RPMI7951 (cell line): Measurements from ENCODE around the gene PLXNA2. TPM values are rescaled to one million over a fixed set of nuclear protein-coding genes. Genes with fewer than 3 reads are reported as not detected.

ENCODE experiments used
- DNase-seq: peaks from one replicate; pipeline ENCODE4 v3.0.0-alpha.2; 2012; ENCODE audit warnings: low read depth
- total RNA-seq: library from RNA; depleted of rRNA; stranded (reverse); fragments of >200 nt; shearing (Covaris generic); gene quantifications from 2 replicates; pipeline ENCODE4 v1.2.3, GENCODE V29; 2014

Gene PLXNA2
- total RNA-seq, 1 experiment from 2014 or later = 9.4 TPM

- no peak for DNase-seq
These were observed 217.2 kb downstream of the PLXNA2 start for GRCh38 chr1:208026880-208027438.

GRCh38 chr1:208025031-208025430 lies 219.2 kb downstream of the PLXNA2 start:
- DNase-seq = peak; percentile 76

- peak; percentile 83 for DNase-seq
These were observed 219.8 kb downstream of the PLXNA2 start for GRCh38 chr1:208024406-208024805.

GRCh38 chr1:208019257-208019656 lies 224.9 kb downstream of the PLXNA2 start:
- DNase-seq = no peak

- no peak for DNase-seq
These were observed 228.9 kb downstream of the PLXNA2 start for GRCh38 chr1:208015255-208015654.

- no peak for DNase-seq
These were observed 231.0 kb downstream of the PLXNA2 start for GRCh38 chr1:208013210-208013609.

GRCh38 chr1:208012721-208013120 lies 231.5 kb downstream of the PLXNA2 start:
- DNase-seq = no peak

GRCh38 chr1:208010487-208011071 lies 233.6 kb downstream of the PLXNA2 start:
- no peak for DNase-seq

- DNase-seq = no peak
These were observed 234.3 kb downstream of the PLXNA2 start for GRCh38 chr1:208009706-208010444.

GRCh38 chr1:208009303-208009702 lies 234.9 kb downstream of the PLXNA2 start:
- no peak for DNase-seq

GRCh38 chr1:208008534-208008933 lies 235.7 kb downstream of the PLXNA2 start:
- DNase-seq = peak; percentile 26

- DNase-seq = peak; percentile 81
These were observed 236.2 kb downstream of the PLXNA2 start for GRCh38 chr1:208007938-208008342.

- no peak for DNase-seq
These were observed 236.8 kb downstream of the PLXNA2 start for GRCh38 chr1:208007319-208007937.

GRCh38 chr1:208006258-208006920 lies 237.8 kb downstream of the PLXNA2 start:
- DNase-seq = no peak

- DNase-seq = peak; percentile 44
These were observed 239.3 kb downstream of the PLXNA2 start for GRCh38 chr1:208004851-208005250.

- no peak for DNase-seq
These were observed 240.9 kb downstream of the PLXNA2 start for GRCh38 chr1:208003241-208003640.

- DNase-seq = no peak
These were observed 241.5 kb downstream of the PLXNA2 start for GRCh38 chr1:208002672-208003071.

GRCh38 chr1:208002078-208002477 lies 242.1 kb downstream of the PLXNA2 start:
- no peak for DNase-seq

GRCh38 chr1:208000504-208000903 lies 243.7 kb downstream of the PLXNA2 start:
- no peak for DNase-seq

GRCh38 chr1:207999972-208000371 lies 244.2 kb downstream of the PLXNA2 start:
- no peak for DNase-seq

- no peak for DNase-seq
These were observed 244.8 kb downstream of the PLXNA2 start for GRCh38 chr1:207999274-207999915.

- no peak for DNase-seq
These were observed 245.5 kb downstream of the PLXNA2 start for GRCh38 chr1:207998691-207999090.
